Peyer's patch (tissue), 4 donors: ENCODE data around the gene PNMA8B.

Experiments
- CTCF ChIP-seq, 6 experiments: fragments of 450-650 bp in 4 of 6; fragments of 200-600 bp in 2 of 6; sonication (generic) in 1 of 6; IDR thresholded peaks; one replicate each; pipeline ENCODE4 v1.5.1; 2017 to 2019; ENCODE audit warnings: antibody characterized with exemption in 6 of 6, mild to moderate bottlenecking in 3 of 6, moderate library complexity in 1 of 6
- POLR2A ChIP-seq, 2 donors: fragments of 450-650 bp; IDR thresholded peaks; one replicate each; pipeline ENCODE4 v1.5.1; 2017; ENCODE audit warnings: antibody characterized with exemption in 2 of 2, mild to moderate bottlenecking in 2 of 2, moderate library complexity in 2 of 2

GRCh38 chr19:46449228-46449627, 46.4 kb downstream of the PNMA8B start:
- TF ChIP-seq POLR2A (IDR thresholded peaks at IDR 0.05) (no peak), CTCF (IDR thresholded peaks at IDR 0.05) (no peak)
